GM21367 (cell line): ENCODE measurements around the gene PLA2G4C.
"Not testable (repeated sequence)": the region's sequence is repeated elsewhere in the genome, so short reads cannot be mapped to it uniquely, and the experiment has no call there.

Experiments
- ATAC-seq: cut with Tn5 transposase; IDR thresholded peaks from one replicate; pipeline ENCODE4 v1.9.1; 2021; ENCODE audit not compliant: unreplicated experiment

Gene PLA2G4C

DNA sequence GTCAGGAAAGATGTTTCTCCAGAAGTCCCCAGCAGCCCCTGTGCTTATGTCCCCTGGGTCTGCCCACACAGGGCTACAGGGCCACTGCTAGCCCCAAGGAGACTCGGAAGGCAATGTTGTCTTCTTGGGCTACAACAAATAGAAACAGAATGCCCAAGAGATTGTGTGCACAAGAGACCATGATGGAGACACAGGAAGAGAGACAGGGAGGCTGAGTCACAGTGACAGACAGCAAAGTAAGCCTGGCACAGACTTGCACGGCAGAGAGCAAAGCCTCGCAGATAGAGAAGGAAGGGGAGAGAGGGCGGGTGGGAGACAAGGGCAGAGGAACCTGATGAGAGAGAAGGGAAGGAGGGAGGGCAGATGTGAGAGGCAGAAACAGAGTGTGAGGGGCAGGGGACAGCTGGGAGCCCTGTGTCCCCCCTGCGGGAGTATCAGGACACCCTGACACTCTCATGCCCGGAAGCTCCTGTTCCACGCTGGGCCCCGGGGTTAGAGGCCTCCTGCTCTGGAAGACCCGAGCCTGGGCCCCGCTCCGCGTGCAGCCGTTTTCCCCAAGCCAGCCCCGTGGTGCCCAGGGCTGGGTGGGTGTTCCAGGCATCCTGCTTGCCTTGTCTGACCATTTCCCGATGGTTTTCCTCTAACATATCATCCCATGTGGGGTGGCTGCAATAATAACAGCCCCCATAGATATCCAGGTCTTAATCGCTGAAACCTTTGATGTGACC is 2.7 kb upstream of the PLA2G4C start:
- no peak for ATAC-seq

DNA sequence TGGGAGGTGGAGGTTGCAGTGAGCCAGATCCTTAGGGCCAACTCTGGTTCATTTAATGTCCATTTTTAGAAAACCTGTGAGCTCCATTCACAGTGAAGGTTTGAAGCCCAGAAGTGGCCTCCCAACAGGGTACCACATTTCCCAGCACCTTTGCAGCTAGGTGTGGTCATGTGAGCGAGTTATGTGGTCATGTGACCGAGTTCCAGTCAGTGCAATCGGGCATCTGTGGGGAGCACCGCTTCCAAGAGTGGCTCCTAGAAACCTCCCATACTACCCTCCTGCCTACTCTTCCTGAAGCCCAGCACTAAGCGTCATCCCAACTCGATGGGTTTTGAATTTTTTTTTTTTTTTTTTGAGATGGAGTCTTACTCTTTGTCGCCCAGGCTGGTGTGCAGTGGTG is 663 bp upstream of the PLA2G4C start:
- no peak for ATAC-seq

DNA sequence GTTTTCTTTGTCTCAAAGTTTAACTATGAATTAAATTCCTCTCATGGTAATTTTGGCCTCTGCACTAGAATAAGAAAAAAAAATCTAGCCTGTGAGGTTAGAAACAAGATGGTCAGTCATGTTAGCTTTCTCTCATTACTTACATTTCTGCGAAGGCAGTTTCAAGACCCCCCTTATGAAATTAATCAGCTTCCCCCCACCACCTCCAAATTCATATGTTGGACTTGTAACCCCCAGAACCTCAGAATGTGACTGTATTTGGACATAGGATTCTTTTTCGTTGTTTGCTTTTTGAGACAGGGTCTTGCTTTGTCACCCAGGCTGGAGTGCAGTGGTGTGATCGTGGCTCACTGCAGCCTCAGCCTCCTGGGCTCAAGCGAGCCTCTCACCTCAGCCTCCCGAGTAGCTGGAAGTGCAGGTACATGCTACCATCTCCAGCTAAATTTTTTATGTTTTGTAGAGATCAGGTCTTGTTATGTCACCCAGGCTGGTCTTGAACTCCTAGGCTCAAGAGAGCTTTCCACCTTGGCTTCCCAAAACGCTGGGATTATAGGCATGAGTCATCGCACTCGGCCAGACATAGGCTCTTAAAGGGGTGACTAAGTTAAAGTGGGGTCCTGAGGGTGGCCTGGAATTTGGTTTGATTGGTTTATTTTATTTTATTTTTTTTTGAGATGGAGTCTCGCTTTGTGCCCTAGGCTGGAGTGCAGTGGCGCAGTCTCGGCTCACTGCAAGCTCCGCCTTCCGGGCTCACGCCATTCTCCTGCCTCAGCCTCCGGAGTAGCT is 1.4 kb downstream of the PLA2G4C start:
- ATAC-seq: no peak

DNA sequence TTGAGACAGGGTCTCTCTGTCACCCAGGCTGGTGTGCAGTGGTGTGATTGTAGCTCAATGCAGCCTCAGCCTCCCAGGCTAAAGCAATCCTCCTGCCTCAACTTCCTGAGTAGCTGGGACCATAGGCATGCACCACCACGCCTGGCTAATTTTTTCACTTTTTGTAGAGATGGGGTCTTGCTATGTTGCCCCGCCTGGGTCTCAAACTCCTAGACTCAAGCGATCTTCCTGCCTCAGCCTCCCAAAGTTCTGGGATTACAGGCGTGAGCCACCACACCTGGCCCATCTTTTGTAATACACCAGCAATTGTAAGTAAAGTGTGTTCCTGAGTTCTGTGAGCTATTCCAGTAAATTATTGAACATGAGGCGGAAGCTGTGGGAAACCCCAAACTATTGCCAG is 6.7 kb downstream of the PLA2G4C start:
- no peak for ATAC-seq

DNA sequence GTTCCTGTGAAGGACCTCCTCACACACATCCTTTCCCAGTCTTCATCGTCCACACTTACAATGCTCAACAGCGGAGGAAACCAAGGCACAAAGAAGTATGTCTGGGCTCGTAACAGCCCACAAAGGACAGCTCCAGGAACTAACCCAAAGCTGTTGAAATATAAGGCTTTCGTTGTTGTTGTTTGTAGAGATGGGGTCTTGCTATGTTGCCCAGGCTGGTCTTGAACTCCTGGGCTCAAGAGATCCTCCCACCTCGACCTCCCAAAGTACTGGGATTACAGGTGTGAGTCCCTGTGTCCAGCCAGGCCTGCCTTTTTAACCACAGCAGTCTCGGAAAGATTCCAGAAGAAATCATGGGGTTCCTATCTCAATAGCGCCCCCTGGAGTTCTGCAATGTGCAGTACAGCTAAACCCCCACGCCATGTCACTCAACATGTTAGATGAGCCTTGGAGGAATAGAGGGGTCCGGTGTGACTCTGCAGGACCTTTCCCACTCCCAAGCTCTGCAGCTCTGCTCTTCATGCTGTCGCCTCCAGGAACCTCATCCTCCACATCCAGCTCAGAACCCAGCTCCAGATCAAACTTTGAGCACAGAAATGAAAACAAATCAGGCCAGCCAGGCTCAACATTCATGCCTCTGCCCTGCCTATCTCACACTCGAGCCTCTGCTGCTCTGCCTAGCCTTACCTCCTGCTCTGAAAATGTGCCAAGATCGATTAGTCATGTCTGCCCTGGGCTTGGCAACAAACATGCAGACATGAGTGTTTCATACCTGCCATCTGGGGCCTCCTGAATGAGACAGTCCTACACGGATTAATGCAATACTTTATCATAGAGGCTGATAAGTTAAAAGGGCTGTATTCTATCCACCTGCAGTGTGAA is 7.5 kb downstream of the PLA2G4C start:
- ATAC-seq: no peak

- ATAC-seq: no peak
Observed at GRCh38 chr19:48095612-48096175, 14.9 kb downstream of the PLA2G4C start.

GRCh38 chr19:48094855-48095203 is 15.8 kb downstream of the PLA2G4C start:
- no peak for ATAC-seq

GRCh38 chr19:48094129-48094854 is 16.3 kb downstream of the PLA2G4C start:
- ATAC-seq: no peak

GRCh38 chr19:48091111-48091718 is 19.4 kb downstream of the PLA2G4C start:
- ATAC-seq: not testable (repeated sequence)

DNA sequence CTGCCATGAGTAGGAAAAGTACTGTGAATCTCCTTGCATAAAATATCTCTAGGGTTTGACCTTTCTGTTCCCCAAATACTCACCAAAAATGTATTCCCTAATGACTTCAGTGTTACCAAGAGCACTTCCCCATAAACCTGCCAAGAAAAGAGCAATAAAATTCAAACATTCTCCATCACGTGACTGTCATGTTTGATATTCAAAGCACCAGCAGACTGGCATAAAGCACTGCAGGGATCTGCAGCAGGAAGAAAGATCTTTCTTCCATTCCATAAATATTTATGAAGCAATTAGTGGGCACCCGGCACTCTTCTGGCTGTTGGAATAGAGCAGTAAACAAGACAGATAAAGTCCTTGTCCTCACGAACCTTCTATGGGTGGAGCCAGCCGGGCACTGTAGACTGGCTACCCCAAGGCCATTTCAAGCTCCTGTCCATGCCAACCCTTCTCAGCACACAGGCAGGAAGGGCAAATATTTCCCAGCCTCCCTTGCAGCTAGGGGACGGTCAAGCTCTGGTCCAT is 20.3 kb downstream of the PLA2G4C start:
- no peak for ATAC-seq

- not testable (repeated sequence) for ATAC-seq
Observed at GRCh38 chr19:48088991-48089390, 21.6 kb downstream of the PLA2G4C start.

DNA sequence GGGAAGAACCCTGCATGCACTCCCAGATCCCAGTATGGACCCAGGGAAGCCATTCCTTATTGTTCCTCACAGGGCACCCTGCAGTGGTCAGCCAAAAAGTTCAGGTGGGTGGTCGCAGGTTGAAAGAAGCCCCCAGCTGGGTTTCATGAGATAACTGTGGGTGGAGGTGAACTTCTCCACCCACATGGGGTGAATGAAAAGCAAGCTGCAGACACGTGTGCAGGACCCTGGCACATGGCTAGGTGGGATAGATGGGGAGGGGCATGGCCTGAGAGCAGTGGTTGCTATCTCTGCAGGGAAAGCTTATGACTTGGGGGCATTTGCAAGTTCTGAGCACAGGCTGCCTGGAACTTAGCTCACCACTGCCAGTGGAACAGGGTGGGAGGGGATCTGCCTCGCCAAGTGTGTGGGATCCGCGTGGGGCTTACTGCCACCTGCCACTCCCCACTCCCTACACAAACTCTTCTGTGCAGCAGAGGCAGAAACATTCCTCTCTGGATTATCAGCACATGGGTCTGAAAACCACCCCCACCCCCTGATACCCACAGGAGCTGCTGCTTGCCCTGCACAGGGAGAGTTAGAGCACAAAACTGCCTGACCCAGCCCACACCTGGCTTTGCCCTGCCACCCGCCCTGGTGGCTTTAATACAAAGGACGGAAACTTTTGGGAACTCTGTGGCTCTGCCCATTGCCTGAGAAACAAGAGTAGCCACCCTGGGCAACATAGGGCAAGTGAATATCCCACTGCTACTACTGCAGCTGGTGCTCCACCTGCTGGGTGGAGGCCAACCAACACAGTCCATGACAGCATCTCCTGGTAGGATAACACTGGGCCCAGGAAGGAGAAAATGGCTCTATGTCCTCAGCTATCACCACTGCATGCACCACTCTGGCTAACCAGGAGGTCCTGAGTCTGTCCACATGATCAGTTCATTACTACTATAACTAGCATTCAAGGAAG is 24.4 kb downstream of the PLA2G4C start:
- no peak for ATAC-seq

DNA sequence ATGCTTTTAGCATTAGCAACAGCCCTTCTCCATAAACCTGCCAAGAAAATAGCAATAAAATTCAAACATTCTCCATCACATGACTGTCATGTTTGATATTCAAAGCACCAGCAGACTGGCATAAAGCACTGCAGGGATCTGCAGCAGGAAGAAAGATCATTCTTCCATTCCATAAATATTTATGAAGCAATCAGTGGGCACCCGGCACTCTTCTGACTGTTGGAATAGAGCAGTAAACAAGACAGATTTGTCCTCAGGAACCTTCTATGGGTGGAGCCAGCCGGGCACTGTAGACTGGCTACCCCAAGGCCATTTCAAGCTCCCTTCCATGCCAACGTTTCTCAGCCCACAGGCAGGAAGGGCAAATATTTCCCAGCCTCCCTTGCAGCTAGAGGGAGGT is 25.5 kb downstream of the PLA2G4C start:
- no peak for ATAC-seq

DNA sequence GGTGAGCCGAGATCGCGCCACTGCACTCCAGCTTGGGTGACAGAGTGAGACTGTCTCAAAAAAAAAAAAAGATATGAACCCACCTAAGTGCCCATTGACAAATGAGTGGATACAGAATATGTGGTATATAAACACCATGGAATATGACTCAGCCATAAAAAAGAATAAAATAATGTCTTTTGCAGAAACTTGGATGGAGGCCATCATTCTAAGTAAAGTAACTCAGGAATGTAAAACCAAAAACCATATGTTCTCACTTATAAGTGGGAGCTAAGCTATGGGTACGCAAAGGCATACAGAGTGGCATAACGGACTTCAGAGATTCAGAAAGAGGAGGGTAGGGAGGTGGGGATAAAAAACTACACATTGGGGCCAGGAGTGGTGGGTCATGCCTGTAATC is 29.5 kb downstream of the PLA2G4C start:
- ATAC-seq: no peak

- not testable (repeated sequence) for ATAC-seq
Observed at GRCh38 chr19:48070177-48070769, 40.3 kb downstream of the PLA2G4C start.

GRCh38 chr19:48069435-48069834 is 41.2 kb downstream of the PLA2G4C start:
- ATAC-seq: no peak

DNA sequence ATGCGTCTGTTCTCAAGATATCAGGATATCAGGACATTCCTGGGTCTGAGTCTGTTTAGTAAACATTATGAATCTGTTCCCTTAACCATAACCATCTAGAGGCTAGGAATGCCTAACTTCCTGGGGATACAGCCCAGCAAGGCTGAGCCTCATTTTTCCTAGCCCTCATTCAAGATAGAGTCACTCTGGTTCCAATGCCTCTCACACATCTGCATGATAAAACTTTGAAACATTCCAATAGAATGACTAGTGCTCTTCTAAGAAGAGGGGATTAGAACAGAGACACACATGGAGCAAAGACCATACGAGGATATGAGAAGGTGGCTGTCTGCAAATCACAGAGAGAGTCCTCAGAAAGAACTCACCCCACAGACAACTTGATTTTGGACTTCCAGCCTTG is 46.1 kb downstream of the PLA2G4C start:
- ATAC-seq: no peak
